Esophagus muscularis mucosa (tissue), 4 donors: Measurements from ENCODE around the gene MRM2. TPM values are rescaled to one million over a fixed set of nuclear protein-coding genes. Genes with fewer than 3 reads are reported as not detected.

Experiments used
- DNase-seq: peaks from one replicate; pipeline ENCODE4 v3.0.0-alpha.2; 2017; ENCODE audit errors: extremely low spot score
- H3K27ac ChIP-seq, 4 donors: fragments of 200-600 bp; sonication (generic); replicated peaks in 1 of 4; 1 replicate in 3 of 4; 2 replicates in 1 of 4; pipeline ENCODE4 v1.5.1; 2016 to 2019; ENCODE audit warnings: mild to moderate bottlenecking in 1 of 4
- H3K27me3 ChIP-seq, 4 donors: fragments of 200-600 bp; sonication (generic); one replicate each; pipeline versions ENCODE4 v1.5.1 to v1.6.0; 2016 to 2019
- H3K36me3 ChIP-seq, 4 donors: fragments of 200-600 bp; sonication (generic); one replicate each; pipeline ENCODE4 v1.5.1; 2016 to 2019
- H3K4me1 ChIP-seq, 4 donors: fragments of 200-600 bp; sonication (generic); one replicate each; pipeline ENCODE4 v1.5.1; 2016 to 2019
- H3K4me3 ChIP-seq, 4 donors: fragments of 200-600 bp; sonication (generic); 1 replicate in 2 of 4; 2 replicates in 2 of 4; pipeline ENCODE4 v1.5.1; 2016 to 2019; ENCODE audit warnings: mild to moderate bottlenecking in 4 of 4, moderate library complexity in 1 of 4
- H3K9me3 ChIP-seq, 4 donors: fragments of 200-600 bp; sonication (generic); 1 replicate in 3 of 4; 2 replicates in 1 of 4; pipeline ENCODE4 v1.5.1; 2016 to 2019
- CTCF ChIP-seq, 3 experiments: fragments of 200-600 bp in 2 of 3; fragments of 450-650 bp in 1 of 3; sonication (generic) in 2 of 3; IDR thresholded peaks; one replicate each; pipeline ENCODE4 v1.5.1; 2017 to 2019; ENCODE audit warnings: antibody characterized with exemption in 3 of 3, mild to moderate bottlenecking in 2 of 3, moderate library complexity in 1 of 3
- EP300 ChIP-seq: sonication (generic); formaldehyde crosslinking; IDR thresholded peaks from one replicate; pipeline ENCODE4 v1.6.1; 2017; ENCODE audit warnings: antibody characterized with exemption
- POLR2A ChIP-seq: fragments of 450-650 bp; IDR thresholded peaks from one replicate; pipeline ENCODE4 v1.6.1; 2017; ENCODE audit warnings: antibody characterized with exemption, moderate library complexity, mild to moderate bottlenecking, low read depth
- POLR2AphosphoS5 ChIP-seq, 2 donors: sonication (generic); formaldehyde crosslinking; IDR thresholded peaks; one replicate each; pipeline ENCODE4 v1.6.1; 2017; ENCODE audit warnings: antibody characterized with exemption in 2 of 2
- WGBS: methylation state at CpG from one replicate; pipeline ENCODE4 v1.1.5; 2018; 5-methylcytosine and 5-hydroxymethylcytosine counted together
- intact Hi-C: fragments of 100-400 bp; cut with DNase I; formaldehyde crosslinking; loops from one replicate; pipeline ENCODE4 v1.15.1; 2023
- total RNA-seq, 4 donors: library from RNA; depleted of rRNA; stranded (reverse); fragments of >200 nt; gene quantifications; one replicate each; pipeline versions ENCODE4 v1.1.0 to v1.2.1, GENCODE V29; 2016

The MRM2 gene
- total RNA-seq, 4 donors from 2014 or later, result 13.3 to 20.3 (median 16.5) TPM

- WGBS, result 90% methylated on average over 12 of the region's 12 CpGs
- intact Hi-C loops, result no loop called here
- Histone ChIP-seq H3K4me3 (no peak overlapping the region), H3K4me1 (peaks cover 18 to 32% (median 24%) of the 10 kb centered on the region in 4 donors), H3K9me3 (no peaks in the 10 kb centered on the region), H3K36me3 (peaks cover 30 to 57% (median 44%) of the 10 kb centered on the region in 4 donors), H3K27ac (peak overlapping the region in 3 of 4 donors; percentile 22 to 57 (median 28)), H3K27me3 (no peaks in the 10 kb centered on the region)
- no peak for TF ChIP-seq POLR2AphosphoS5 (IDR thresholded peaks at IDR 0.05)
- no peak for TF ChIP-seq CTCF (IDR thresholded peaks at IDR 0.05)
- TF ChIP-seq POLR2A, result no peak
- TF ChIP-seq EP300, result no peak
- no peak for DNase-seq
Measured at GRCh38 chr7:2237109-2237602, 4.8 kb downstream of the MRM2 start.

- H3K27me3 ChIP-seq, result no peaks in the 10 kb centered on the region
- TF ChIP-seq EP300 (no peak), POLR2A (no peak), CTCF (IDR thresholded peaks at IDR 0.05) (no peak), POLR2AphosphoS5 (IDR thresholded peaks at IDR 0.05) (no peak)
- no peak for DNase-seq
- 80% methylated on average over 3 of the region's 3 CpGs for WGBS
- no peak overlapping the region for H3K4me3 ChIP-seq
- H3K4me1 ChIP-seq, result peaks cover 24 to 45% (median 34%) of the 10 kb centered on the region in 4 donors
- no peaks in the 10 kb centered on the region for H3K9me3 ChIP-seq
- H3K36me3 ChIP-seq, result peaks cover 22 to 60% (median 51%) of the 10 kb centered on the region in 4 donors
- intact Hi-C loops, result no loop called here
- no peak overlapping the region for H3K27ac ChIP-seq
Measured at GRCh38 chr7:2233926-2234325, 8.1 kb downstream of the MRM2 start.

GRCh38 chr7:2232766-2233520 lies 9.1 kb downstream of the MRM2 start, which contains the start of gene MAD1L1:
Gene MAD1L1 (minus strand): TSS chr7:2232945. CDS start chr7:2230133, 2,812 bp downstream.
- Histone ChIP-seq H3K9me3 (no peaks in the 10 kb centered on the region), H3K36me3 (peaks cover 18 to 59% (median 46%) of the 10 kb centered on the region in 4 donors), H3K4me3 (peak within 1 kb of the TSS; percentile 71 to 100 (median 95)), H3K27me3 (no peaks in the 10 kb centered on the region), H3K27ac (peak within 1 kb of the TSS; percentile 71 to 84 (median 81)), H3K4me1 (peaks cover 24 to 45% (median 34%) of the 10 kb centered on the region in 4 donors)
- TF ChIP-seq POLR2A (no peak), POLR2AphosphoS5 (IDR thresholded peaks at IDR 0.05) (peak in 1 of 2 donors; percentile 68), CTCF (IDR thresholded peaks at IDR 0.05) (no peak), EP300 (no peak)
- peak; percentile 96 for DNase-seq
- 0% methylated on average over 4 of the region's 63 CpGs for WGBS
- intact Hi-C loops, result no loop called here

DNA sequence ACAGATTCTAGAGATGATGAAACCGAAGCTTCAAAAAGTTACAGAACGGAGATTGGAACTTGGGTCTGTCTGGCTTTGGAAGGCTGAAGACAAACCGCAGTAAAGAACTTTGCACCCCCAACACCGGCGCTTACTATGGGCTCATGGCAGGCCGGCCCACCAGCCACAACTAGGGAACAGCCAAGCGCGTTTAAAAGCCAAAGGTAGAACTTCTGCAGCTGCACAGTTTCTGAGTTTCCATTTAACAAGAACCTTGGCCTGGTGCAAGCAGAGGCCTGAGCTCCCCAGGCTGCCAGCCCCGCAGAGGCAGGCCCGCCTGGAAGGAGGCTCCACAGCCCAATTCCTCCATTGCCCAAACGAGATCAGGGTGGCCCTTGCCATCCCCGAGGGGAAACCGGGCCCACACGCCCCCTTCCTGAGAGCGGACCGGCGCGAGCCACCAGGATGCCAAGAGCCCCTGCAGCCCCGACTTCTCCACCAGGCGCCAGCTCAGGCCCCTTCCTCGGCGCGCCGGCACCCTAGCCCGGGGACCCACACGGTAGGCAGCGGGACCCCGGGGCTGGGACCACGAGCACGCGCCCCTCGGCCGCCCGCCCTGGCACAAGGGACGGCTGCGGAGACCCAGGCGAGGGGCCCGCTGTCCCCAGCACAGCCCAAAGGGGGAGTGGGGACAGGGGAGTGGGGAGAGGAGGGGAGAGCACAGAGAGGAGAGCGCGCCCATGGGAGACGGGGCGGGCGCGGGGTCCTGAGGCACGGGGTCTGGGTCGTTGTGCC lies 9.8 kb downstream of the MRM2 start:
- Histone ChIP-seq H3K27me3 (no peaks in the 10 kb centered on the region), H3K27ac (peak overlapping the region; percentile 71 to 84 (median 81)), H3K4me3 (peak overlapping the region; percentile 71 to 100 (median 95)), H3K9me3 (no peaks in the 10 kb centered on the region), H3K4me1 (peaks cover 24 to 45% (median 34%) of the 10 kb centered on the region in 4 donors), H3K36me3 (peaks cover 21 to 59% (median 45%) of the 10 kb centered on the region in 4 donors)
- WGBS, result 3% methylated on average over 32 of the region's 46 CpGs
- intact Hi-C loops, result no loop called here
- TF ChIP-seq EP300 (no peak), POLR2A (no peak), CTCF (IDR thresholded peaks at IDR 0.05) (no peak)
- DNase-seq, result no peak
